ENCODE results near the gene HDAC7. TPM values are rescaled to one million over a fixed set of nuclear protein-coding genes. Genes with fewer than 3 reads are reported as not detected.

Gene HDAC7
- total and polyA plus RNA-seq, 3 experiments from 2014 or later: 23.1 to 207 (median 206) TPM

- H3K9me3 Mint-ChIP-seq: no peaks in the 10 kb centered on the region
- no peaks in the 10 kb centered on the region for H3K4me1 ChIP-seq (ENCODE audit: insufficient read depth, low read length)
- no peak overlapping the region for H3K4me3 Mint-ChIP-seq
- H3K36me3 ChIP-seq (ENCODE audit: insufficient read depth, low read length): no peaks in the 10 kb centered on the region
- H3K9me3 ChIP-seq (ENCODE audit: low read length): no peaks in the 10 kb centered on the region
- ChIA-PET CTCF (interaction anchor here (1.2 kb wide), 1 partner anchor 106 kb away, joined by 3 read pairs; no protein-coding TSS in a partner anchor), POLR2A (no interaction called here)
- peaks cover 0 to 12% (median 8%) of the 10 kb centered on the region in 3 donors for H3K4me1 Mint-ChIP-seq
- no peak overlapping the region for H3K27ac ChIP-seq (ENCODE audit: low read depth, low read length)
- no peak for DNase-seq
- H3K27ac Mint-ChIP-seq: peak overlapping the region in 1 of 8 donors; percentile 75
- H3K27me3 ChIP-seq (ENCODE audit: insufficient read depth, low read length, poor library complexity, severe bottlenecking): no peaks in the 10 kb centered on the region
- no peak overlapping the region for H3K4me3 ChIP-seq (ENCODE audit: low read length)
- no peaks in the 10 kb centered on the region for H3K27me3 Mint-ChIP-seq
- no peaks in the 10 kb centered on the region for H3K36me3 Mint-ChIP-seq
Observed at GRCh38 chr12:47735649-47736048, 84.1 kb downstream of the HDAC7 start.

- no peak overlapping the region for H3K27ac ChIP-seq (ENCODE audit: low read depth, low read length)
- Mint-ChIP-seq H3K4me3 (no peak overlapping the region), H3K27me3 (no peaks in the 10 kb centered on the region), H3K27ac (no peak overlapping the region), H3K9me3 (no peaks in the 10 kb centered on the region), H3K36me3 (peaks cover 0 to 2% (median 0%) of the 10 kb centered on the region in 3 donors), H3K4me1 (peaks cover 0 to 5% (median 5%) of the 10 kb centered on the region in 3 donors)
- DNase-seq: no peak
- no peaks in the 10 kb centered on the region for H3K36me3 ChIP-seq (ENCODE audit: insufficient read depth, low read length)
- H3K4me1 ChIP-seq (ENCODE audit: insufficient read depth, low read length): no peaks in the 10 kb centered on the region
- no peaks in the 10 kb centered on the region for H3K9me3 ChIP-seq (ENCODE audit: low read length)
- ChIA-PET POLR2A (no interaction called here), CTCF (interaction anchor here (14.3 kb wide), 1 partner anchor 8 kb away, joined by 130 read pairs; no protein-coding TSS in a partner anchor)
- no peak overlapping the region for H3K4me3 ChIP-seq (ENCODE audit: low read length)
- no peaks in the 10 kb centered on the region for H3K27me3 ChIP-seq (ENCODE audit: insufficient read depth, low read length, poor library complexity, severe bottlenecking)
Observed at GRCh38 chr12:47734725-47735480, 84.8 kb downstream of the HDAC7 start.

DNA sequence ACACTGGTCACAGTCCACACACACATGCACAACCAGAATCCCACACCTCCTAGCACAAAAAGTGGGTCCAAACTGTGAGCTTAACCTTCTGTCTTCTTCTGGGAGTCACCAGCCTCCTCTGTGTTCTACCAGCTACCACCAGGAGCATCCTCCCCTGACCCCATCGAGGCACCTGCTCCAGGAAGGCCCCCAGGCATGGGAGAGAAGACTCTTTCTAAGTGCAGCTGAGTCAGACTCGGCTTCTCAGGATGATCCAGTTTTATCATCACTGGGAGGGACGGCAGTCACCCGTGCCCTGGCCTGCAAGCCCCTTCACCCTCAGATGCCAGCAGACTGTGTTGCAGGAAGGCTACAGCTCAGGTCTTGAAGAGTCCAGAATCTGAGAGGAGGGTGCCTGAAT lies 86.6 kb downstream of the HDAC7 start:
- Mint-ChIP-seq H3K4me1 (peaks cover 0 to 1% (median 0%) of the 10 kb centered on the region in 3 donors), H3K9me3 (no peaks in the 10 kb centered on the region), H3K36me3 (peaks cover 0 to 3% (median 0%) of the 10 kb centered on the region in 3 donors), H3K4me3 (no peak overlapping the region), H3K27ac (no peak overlapping the region), H3K27me3 (no peaks in the 10 kb centered on the region)
- no peak overlapping the region for H3K4me3 ChIP-seq (ENCODE audit: low read length)
- H3K27me3 ChIP-seq (ENCODE audit: insufficient read depth, low read length, poor library complexity, severe bottlenecking): no peaks in the 10 kb centered on the region
- no peaks in the 10 kb centered on the region for H3K9me3 ChIP-seq (ENCODE audit: low read length)
- DNase-seq: no peak
- H3K27ac ChIP-seq (ENCODE audit: low read depth, low read length): no peak overlapping the region
- H3K36me3 ChIP-seq (ENCODE audit: insufficient read depth, low read length): no peaks in the 10 kb centered on the region
- ChIA-PET CTCF (interaction anchor here (0.9 to 14.3 kb wide), 6 partner anchors 9 to 104 kb away, joined by 3 to 130 read pairs (median 6); no protein-coding TSS in a partner anchor), POLR2A (interaction anchor here (0.9 kb wide), 1 partner anchor 108 kb away, joined by 3 read pairs; no protein-coding TSS in a partner anchor)
- H3K4me1 ChIP-seq (ENCODE audit: insufficient read depth, low read length): no peaks in the 10 kb centered on the region

Other genes with a start within 250 kb of the HDAC7 start
- gene RPAP3, start 113.9 kb downstream of the HDAC7 start, total RNA-seq: 10 to 100 TPM; 54.0 to 58.1 TPM
- 35.3 TPM for gene RPAP3, start 113.9 kb downstream of the HDAC7 start, polyA plus RNA-seq
- not detected for gene ENDOU, start 94.4 kb downstream of the HDAC7 start, total RNA-seq
- gene ENDOU, start 94.4 kb downstream of the HDAC7 start, polyA plus RNA-seq: not detected
- gene RAPGEF3, start 61.0 kb downstream of the HDAC7 start, total RNA-seq: 1 to 10 TPM in 1 of 2 experiments, under 1 TPM in 1; 0.95 to 1.1 TPM
- 0.15 TPM for gene RAPGEF3, start 61.0 kb downstream of the HDAC7 start, polyA plus RNA-seq
- gene SLC48A1, start 46.7 kb downstream of the HDAC7 start, total RNA-seq: 10 to 100 TPM; 10.9 to 11.5 TPM
- gene SLC48A1, start 46.7 kb downstream of the HDAC7 start, polyA plus RNA-seq: 9.1 TPM
- 10 to 100 TPM; 79.6 to 83.4 TPM for gene VDR, start 85.1 kb upstream of the HDAC7 start, total RNA-seq
- 0.54 TPM for gene VDR, start 85.1 kb upstream of the HDAC7 start, polyA plus RNA-seq
- 100 to 1,000 TPM; 178 to 186 TPM for gene TMEM106C, start 143.7 kb upstream of the HDAC7 start, total RNA-seq
- gene TMEM106C, start 143.7 kb upstream of the HDAC7 start, polyA plus RNA-seq: 56.8 TPM
- not detected for gene COL2A1, start 184.6 kb upstream of the HDAC7 start, total RNA-seq
- not detected for gene COL2A1, start 184.6 kb upstream of the HDAC7 start, polyA plus RNA-seq

Measured in CD8-positive, alpha-beta memory T cell (primary cell).